ENCODE measurements around the gene ARF6. TPM values are rescaled to one million over a fixed set of nuclear protein-coding genes. Genes with fewer than 3 reads are reported as not detected.
"Not testable (repeated sequence)": the region's sequence is repeated elsewhere in the genome, so short reads cannot be mapped to it uniquely, and the experiment has no call there.

ARF6 gene
- 51.6 and 51.9 TPM in 2 replicates for total RNA-seq (2014; rRNA removed; shearing (Covaris generic))

GRCh38 chr14:49892636-49893308, at the start of gene ARF6:
TSS of gene ARF6 (plus strand) at chr14:49893082. CDS start at chr14:49893737, 655 bp downstream.
- DNase-seq (ENCODE audit: low spot score): peak; percentile 86

GRCh38 chr14:49849213-49849847, 43.6 kb upstream of the ARF6 start:
- no peak for DNase-seq (ENCODE audit: low spot score)

- DNase-seq (ENCODE audit: low spot score): no peak
These were observed 41.1 kb upstream of the ARF6 start for GRCh38 chr14:49851813-49852212.

GRCh38 chr14:49852301-49853157, 40.4 kb upstream of the ARF6 start, which contains the start of gene NEMF:
TSS of gene NEMF (minus strand) at chr14:49852788. CDS start at chr14:49852753, 35 bp downstream.
- DNase-seq (ENCODE audit: low spot score): peak; percentile 65

- no peak for DNase-seq (ENCODE audit: low spot score)
These were observed 39.8 kb upstream of the ARF6 start for GRCh38 chr14:49853158-49853477.

- peak; percentile 65 for DNase-seq (ENCODE audit: low spot score)
These were observed 39.1 kb upstream of the ARF6 start for GRCh38 chr14:49853572-49854375.

GRCh38 chr14:49857427-49858003, 35.4 kb upstream of the ARF6 start:
- DNase-seq (ENCODE audit: low spot score): no peak

- DNase-seq (ENCODE audit: low spot score): no peak
These were observed 34.5 kb upstream of the ARF6 start for GRCh38 chr14:49858383-49858782.

GRCh38 chr14:49860988-49861698, 31.7 kb upstream of the ARF6 start:
- no peak for DNase-seq (ENCODE audit: low spot score)

GRCh38 chr14:49861699-49862088, 31.2 kb upstream of the ARF6 start:
- DNase-seq (ENCODE audit: low spot score): peak; percentile 54

- peak; percentile 64 for DNase-seq (ENCODE audit: low spot score)
These were observed 30.7 kb upstream of the ARF6 start for GRCh38 chr14:49862089-49862673.

- DNase-seq (ENCODE audit: low spot score): no peak
These were observed 29.2 kb upstream of the ARF6 start for GRCh38 chr14:49863487-49864281.

GRCh38 chr14:49865431-49865859, 27.4 kb upstream of the ARF6 start:
- DNase-seq (ENCODE audit: low spot score): peak; percentile 46

GRCh38 chr14:49867831-49868719, 24.8 kb upstream of the ARF6 start:
- DNase-seq (ENCODE audit: low spot score): peak; percentile 85

- no peak for DNase-seq (ENCODE audit: low spot score)
These were observed 24.2 kb upstream of the ARF6 start for GRCh38 chr14:49868720-49869114.

GRCh38 chr14:49870908-49871307, 22.0 kb upstream of the ARF6 start:
- DNase-seq (ENCODE audit: low spot score): no peak

- DNase-seq (ENCODE audit: low spot score): not testable (repeated sequence)
These were observed 19.3 kb upstream of the ARF6 start for GRCh38 chr14:49873548-49873947.

- no peak for DNase-seq (ENCODE audit: low spot score)
These were observed 17.2 kb upstream of the ARF6 start for GRCh38 chr14:49875640-49876198.

Data from A172 (cell line).